AG20443 (cell line): ENCODE data around the gene PLA2G4E.

ENCODE experiments used
- DNase-seq: peaks from one replicate; pipeline ENCODE4 v3.0.0; 2012; ENCODE audit warnings: low spot score, mixed read lengths

Gene PLA2G4E

GRCh38 chr15:42020713-42021273, at the start of gene PLA2G4E:
TSS of gene PLA2G4E (minus strand) at chr15:42021042. CDS start at chr15:42021030, 12 bp downstream.
- peak; percentile 32 for DNase-seq

- DNase-seq: no peak
These were observed 49.6 kb upstream of the PLA2G4E start for GRCh38 chr15:42070279-42070975.

GRCh38 chr15:42069496-42070278, 48.8 kb upstream of the PLA2G4E start:
- DNase-seq: no peak

- no peak for DNase-seq
These were observed 48.2 kb upstream of the PLA2G4E start for GRCh38 chr15:42069025-42069424.

GRCh38 chr15:42068601-42069000, 47.8 kb upstream of the PLA2G4E start:
- no peak for DNase-seq

GRCh38 chr15:42066764-42067415, 46.0 kb upstream of the PLA2G4E start:
- DNase-seq: no peak

GRCh38 chr15:42065468-42065867, 44.6 kb upstream of the PLA2G4E start:
- no peak for DNase-seq

GRCh38 chr15:42065033-42065432, 44.2 kb upstream of the PLA2G4E start:
- no peak for DNase-seq

- DNase-seq: no peak
These were observed 43.4 kb upstream of the PLA2G4E start for GRCh38 chr15:42064271-42064670.

GRCh38 chr15:42063122-42063848, 42.4 kb upstream of the PLA2G4E start:
- DNase-seq: no peak

- no peak for DNase-seq
These were observed 41.5 kb upstream of the PLA2G4E start for GRCh38 chr15:42062284-42062806.

GRCh38 chr15:42060797-42061196, 40.0 kb upstream of the PLA2G4E start:
- DNase-seq: no peak

- no peak for DNase-seq
These were observed 39.6 kb upstream of the PLA2G4E start for GRCh38 chr15:42060477-42060763.

GRCh38 chr15:42059661-42060476, 39.0 kb upstream of the PLA2G4E start:
- DNase-seq: peak; percentile 65

- no peak for DNase-seq
These were observed 37.9 kb upstream of the PLA2G4E start for GRCh38 chr15:42058791-42059190.

- no peak for DNase-seq
These were observed 37.2 kb upstream of the PLA2G4E start for GRCh38 chr15:42057799-42058646.

- DNase-seq: peak; percentile 87
These were observed 36.3 kb upstream of the PLA2G4E start for GRCh38 chr15:42056934-42057798.

- no peak for DNase-seq
These were observed 33.1 kb upstream of the PLA2G4E start for GRCh38 chr15:42053914-42054313.

- DNase-seq: no peak
These were observed 32.2 kb upstream of the PLA2G4E start for GRCh38 chr15:42053010-42053409.
